Breast epithelium (tissue), 4 donors: ENCODE results near the gene STIMATE. TPM values are rescaled to one million over a fixed set of nuclear protein-coding genes. Genes with fewer than 3 reads are reported as not detected.

Experiments
- DNase-seq, 2 donors: peaks; one replicate each; pipeline ENCODE4 v3.0.0-alpha.2; 2019; ENCODE audit warnings: low spot score in 2 of 2
- H3K27ac ChIP-seq, 2 donors: fragments of 200-600 bp; sonication (generic) in 1 of 2; one replicate each; pipeline ENCODE4 v1.5.1; 2016 to 2019; ENCODE audit warnings: mild to moderate bottlenecking in 1 of 2
- H3K27me3 ChIP-seq, 2 donors: fragments of 200-600 bp; sonication (generic) in 1 of 2; one replicate each; pipeline versions ENCODE4 v1.5.1 to v1.6.0; 2017 to 2019; ENCODE audit warnings: control low read depth in 1 of 2, mild to moderate bottlenecking in 1 of 2
- H3K36me3 ChIP-seq: fragments of 200-600 bp; one replicate; pipeline ENCODE4 v1.5.1; 2019
- H3K4me1 ChIP-seq, 2 donors: fragments of 200-600 bp; sonication (generic); one replicate each; pipeline ENCODE4 v1.5.1; 2016 to 2019; ENCODE audit warnings: control low read depth in 1 of 2
- H3K4me3 ChIP-seq, 3 donors: fragments of 200-600 bp; sonication (generic); 1 replicate in 2 of 3; 2 replicates in 1 of 3; pipeline ENCODE4 v1.5.1; 2016 to 2019; ENCODE audit warnings: mild to moderate bottlenecking in 3 of 3, moderate library complexity in 2 of 3
- H3K9me3 ChIP-seq, 2 donors: fragments of 200-600 bp; sonication (generic) in 1 of 2; one replicate each; pipeline ENCODE4 v1.5.1; 2016 to 2019; ENCODE audit warnings: control low read depth in 1 of 2
- POLR2A ChIP-seq: fragments of 450-650 bp; IDR thresholded peaks from one replicate; pipeline ENCODE4 v1.6.1; 2016; ENCODE audit warnings: antibody characterized with exemption, mild to moderate bottlenecking, moderate library complexity
- POLR2AphosphoS5 ChIP-seq, 3 donors: sonication (generic); formaldehyde crosslinking; IDR thresholded peaks; one replicate each; pipeline ENCODE4 v1.6.1; 2017; ENCODE audit warnings: antibody characterized with exemption in 3 of 3
- intact Hi-C: fragments of 100-400 bp; cut with DNase I; formaldehyde crosslinking; loops from one replicate; pipeline ENCODE4 v1.15.1; 2023; ENCODE audit warnings: low total_unique reads
- total RNA-seq, 3 donors: library from RNA; depleted of rRNA; stranded (reverse); fragments of >200 nt; gene quantifications; one replicate each; pipeline ENCODE4 v1.1.0, GENCODE V29; 2016
- TF ChIP-seq, protein P1 (sequence below), 3 donors: fragments of 450-650 bp; IDR thresholded peaks; one replicate each; pipeline ENCODE4 v1.5.1; 2016 to 2017; ENCODE audit warnings: antibody characterized with exemption in 3 of 3, mild to moderate bottlenecking in 3 of 3, moderate library complexity in 3 of 3

STIMATE gene
- total RNA-seq, 3 donors from 2014 or later: 14.0 to 18.7 (median 14.7) TPM

GRCh38 chr3:52836986-52837385, 60.4 kb downstream of the STIMATE start:
- H3K4me1 ChIP-seq: no peaks in the 10 kb centered on the region
- H3K27me3 ChIP-seq: no peaks in the 10 kb centered on the region
- H3K27ac ChIP-seq: no peak overlapping the region
- no peaks in the 10 kb centered on the region for H3K36me3 ChIP-seq
- intact Hi-C loops: no loop called here
- TF ChIP-seq POLR2AphosphoS5 (IDR thresholded peaks at IDR 0.05) (no peak), POLR2A (no peak)
- TF ChIP-seq, protein P1, sequence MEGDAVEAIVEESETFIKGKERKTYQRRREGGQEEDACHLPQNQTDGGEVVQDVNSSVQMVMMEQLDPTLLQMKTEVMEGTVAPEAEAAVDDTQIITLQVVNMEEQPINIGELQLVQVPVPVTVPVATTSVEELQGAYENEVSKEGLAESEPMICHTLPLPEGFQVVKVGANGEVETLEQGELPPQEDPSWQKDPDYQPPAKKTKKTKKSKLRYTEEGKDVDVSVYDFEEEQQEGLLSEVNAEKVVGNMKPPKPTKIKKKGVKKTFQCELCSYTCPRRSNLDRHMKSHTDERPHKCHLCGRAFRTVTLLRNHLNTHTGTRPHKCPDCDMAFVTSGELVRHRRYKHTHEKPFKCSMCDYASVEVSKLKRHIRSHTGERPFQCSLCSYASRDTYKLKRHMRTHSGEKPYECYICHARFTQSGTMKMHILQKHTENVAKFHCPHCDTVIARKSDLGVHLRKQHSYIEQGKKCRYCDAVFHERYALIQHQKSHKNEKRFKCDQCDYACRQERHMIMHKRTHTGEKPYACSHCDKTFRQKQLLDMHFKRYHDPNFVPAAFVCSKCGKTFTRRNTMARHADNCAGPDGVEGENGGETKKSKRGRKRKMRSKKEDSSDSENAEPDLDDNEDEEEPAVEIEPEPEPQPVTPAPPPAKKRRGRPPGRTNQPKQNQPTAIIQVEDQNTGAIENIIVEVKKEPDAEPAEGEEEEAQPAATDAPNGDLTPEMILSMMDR (IDR thresholded peaks at IDR 0.05): no peak
- DNase-seq: no peak
- no peaks in the 10 kb centered on the region for H3K9me3 ChIP-seq
- H3K4me3 ChIP-seq: no peak overlapping the region

GRCh38 chr3:52836471-52836845, 60.9 kb downstream of the STIMATE start:
- H3K27me3 ChIP-seq: no peaks in the 10 kb centered on the region
- TF ChIP-seq POLR2A: no peak
- TF ChIP-seq, protein P1 (IDR thresholded peaks at IDR 0.05): no peak
- TF ChIP-seq POLR2AphosphoS5 (IDR thresholded peaks at IDR 0.05): no peak
- H3K4me3 ChIP-seq: no peak overlapping the region
- intact Hi-C loops: no loop called here
- H3K27ac ChIP-seq: peak overlapping the region in 1 of 2 donors; percentile 55
- no peak for DNase-seq
- no peaks in the 10 kb centered on the region for H3K36me3 ChIP-seq
- no peaks in the 10 kb centered on the region for H3K9me3 ChIP-seq
- H3K4me1 ChIP-seq: peaks cover 0 to 3% of the 10 kb centered on the region in 2 donors

GRCh38 chr3:52835766-52836470, 61.4 kb downstream of the STIMATE start:
- Histone ChIP-seq H3K4me3 (peak overlapping the region in 1 of 3 donors; percentile 14), H3K36me3 (no peaks in the 10 kb centered on the region), H3K27me3 (no peaks in the 10 kb centered on the region), H3K4me1 (peaks cover 0 to 5% of the 10 kb centered on the region in 2 donors), H3K27ac (peak overlapping the region in 1 of 2 donors; percentile 55), H3K9me3 (no peaks in the 10 kb centered on the region)
- TF ChIP-seq, protein P1 (IDR thresholded peaks at IDR 0.05): no peak
- no peak for TF ChIP-seq POLR2A
- TF ChIP-seq POLR2AphosphoS5 (IDR thresholded peaks at IDR 0.05): no peak
- no peak for DNase-seq
- intact Hi-C loops: no loop called here

DNA sequence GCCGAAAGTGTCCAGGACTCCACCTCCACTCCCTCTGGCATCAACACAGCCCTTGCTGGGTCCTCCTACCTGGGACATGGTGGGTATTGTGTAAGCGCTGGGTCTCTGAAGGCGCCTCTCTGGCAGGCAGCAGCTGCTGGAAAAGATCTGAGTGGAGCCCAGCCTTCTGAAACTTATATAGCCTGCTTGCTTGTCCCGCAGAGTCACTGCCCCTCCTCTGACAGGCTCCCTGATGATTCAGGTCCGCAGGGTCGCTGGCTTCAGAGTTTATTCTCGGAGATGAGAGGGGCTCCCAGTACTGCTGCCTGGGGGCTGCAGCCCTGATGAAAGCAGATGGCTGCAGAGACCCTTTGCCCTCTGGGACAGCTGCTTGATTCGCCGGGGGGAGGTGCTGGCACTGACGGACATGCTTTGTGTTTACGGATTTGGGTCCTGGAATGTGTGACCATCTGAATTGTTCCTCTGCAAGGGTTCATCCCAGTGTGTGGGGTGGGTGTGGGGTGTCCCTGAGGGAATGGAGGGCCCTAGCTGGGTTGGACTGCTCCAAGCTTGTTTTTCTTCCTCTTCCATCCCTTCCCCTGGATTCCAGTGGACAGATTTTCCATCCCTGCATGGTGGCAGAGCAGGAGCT, 62.4 kb downstream of the STIMATE start, which contains the start of gene MUSTN1:
Gene MUSTN1 (minus strand): TSS at position 149 of the 631 bp plus-strand sequence. CDS start 71 bp downstream, at position 78.
- no peak for TF ChIP-seq POLR2AphosphoS5 (IDR thresholded peaks at IDR 0.05)
- TF ChIP-seq, protein P1 (IDR thresholded peaks at IDR 0.05): no peak
- TF ChIP-seq POLR2A: no peak
- H3K4me1 ChIP-seq: peaks cover 0 to 5% of the 10 kb centered on the region in 2 donors
- peak within 1 kb of the TSS in 1 of 2 donors; percentile 55 for H3K27ac ChIP-seq
- no peaks in the 10 kb centered on the region for H3K9me3 ChIP-seq
- peak in 1 of 2 donors; percentile 26 for DNase-seq
- no peaks in the 10 kb centered on the region for H3K27me3 ChIP-seq
- intact Hi-C loops: no loop called here
- no peaks in the 10 kb centered on the region for H3K36me3 ChIP-seq
- H3K4me3 ChIP-seq: peak within 1 kb of the TSS in 2 of 3 donors; percentile 22 to 28

DNA sequence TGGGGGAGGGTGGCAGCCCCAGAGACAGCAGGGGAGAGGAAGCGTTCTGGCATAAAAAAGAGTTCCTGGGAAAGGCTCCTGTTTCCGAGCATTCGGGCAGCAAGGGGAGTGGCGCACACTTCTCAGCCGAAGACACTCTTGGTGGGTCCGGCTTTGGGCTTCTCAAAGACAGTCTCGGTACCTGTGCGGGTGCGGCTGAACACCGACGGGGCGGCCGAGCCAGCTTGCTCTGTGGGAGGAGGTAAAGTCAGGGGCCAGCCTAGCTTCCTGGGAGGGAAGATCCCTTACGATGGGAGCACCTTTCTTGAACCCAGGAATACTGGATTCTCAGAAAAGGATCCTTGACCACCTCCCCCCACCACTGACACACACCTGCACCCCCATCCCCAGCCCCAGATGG, 64.1 kb downstream of the STIMATE start:
- no peak for DNase-seq
- H3K27ac ChIP-seq: peak overlapping the region in 1 of 2 donors; percentile 9
- TF ChIP-seq POLR2A (no peak), POLR2AphosphoS5 (IDR thresholded peaks at IDR 0.05) (no peak)
- TF ChIP-seq, protein P1 (IDR thresholded peaks at IDR 0.05): no peak
- no peaks in the 10 kb centered on the region for H3K27me3 ChIP-seq
- intact Hi-C loops: no loop called here
- peaks cover 0 to 5% of the 10 kb centered on the region in 2 donors for H3K4me1 ChIP-seq
- no peak overlapping the region for H3K4me3 ChIP-seq
- H3K9me3 ChIP-seq: no peaks in the 10 kb centered on the region
- no peaks in the 10 kb centered on the region for H3K36me3 ChIP-seq
